Activated naive CD4-positive, alpha-beta T cell treated with anti-CD3 and anti-CD28 coated beads for 36 hours (primary cell): Measurements from ENCODE around the gene ATN1. TPM values are rescaled to one million over a fixed set of nuclear protein-coding genes. Genes with fewer than 3 reads are reported as not detected.
A peak's percentile ranks its signal among the peaks of the same experiment; 100 is the strongest.
"Not testable (repeated sequence)": the region's sequence is repeated elsewhere in the genome, so short reads cannot be mapped to it uniquely, and the experiment has no call there.

Experiments
- CTCF ChIA-PET: fragments of 350-600 bp; sonication (Branson Sonifier 250); formaldehyde crosslinking; loops from one replicate; lab custom pipeline; 2021; ENCODE audit warnings: antibody characterized with exemption; lab: Charles Lee
- DNase-seq: peaks from one replicate; pipeline ENCODE4 v3.0.0-alpha.2; 2020
- H3K27ac Mint-ChIP-seq: one replicate; pipeline ENCODE4 v1.8.0; 2021; ENCODE audit warnings: mild to moderate bottlenecking, mixed read lengths
- H3K27me3 Mint-ChIP-seq: one replicate; pipeline ENCODE4 v1.8.0; 2021; ENCODE audit warnings: low read depth, mixed read lengths
- H3K36me3 Mint-ChIP-seq: one replicate; pipeline ENCODE4 v1.8.0; 2021; ENCODE audit warnings: low read depth, mixed read lengths
- H3K4me1 Mint-ChIP-seq: one replicate; pipeline ENCODE4 v1.8.0; 2021; ENCODE audit warnings: low read depth, mixed read lengths
- H3K4me3 Mint-ChIP-seq: one replicate; pipeline ENCODE4 v1.8.0; 2021; ENCODE audit warnings: mild to moderate bottlenecking, moderate library complexity, mixed read lengths
- H3K9me3 Mint-ChIP-seq: one replicate; pipeline ENCODE4 v1.8.0; 2021; ENCODE audit warnings: mixed read lengths
- intact Hi-C: fragments of 100-400 bp; cut with micrococcal nuclease; formaldehyde crosslinking; loops from one replicate; pipeline ENCODE4 v1.15.1; 2023
- total RNA-seq, 2 experiments: library from RNA; stranded (reverse); gene quantifications; one replicate each; pipeline ENCODE4 v1.2.3, GENCODE V29; 2021

The ATN1 gene
- total RNA-seq, 2 experiments from 2014 or later, result 20.1 to 22.2 TPM

DNA sequence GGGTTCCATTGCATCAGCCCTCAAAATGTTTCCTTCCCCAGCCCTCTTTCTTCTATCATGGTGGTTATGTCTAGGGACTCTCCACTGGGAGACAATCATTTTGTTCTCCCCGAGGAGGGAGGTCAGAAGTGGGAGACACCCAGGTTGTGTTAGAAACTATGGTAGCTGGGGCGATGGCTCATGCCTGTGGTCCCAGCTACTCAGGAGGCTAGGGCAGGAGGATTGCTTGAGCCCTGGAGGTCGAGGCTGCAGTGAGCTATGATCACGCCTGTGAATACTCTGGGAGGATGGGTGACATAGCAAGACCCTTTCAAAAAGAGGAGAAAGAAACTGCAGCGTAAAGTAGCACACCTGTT is 36.1 kb upstream of the ATN1 start:
- CTCF ChIA-PET, result interaction anchor here (0.7 to 2.9 kb wide), 19 partner anchors 10 to 276 kb away, joined by 3 to 33 read pairs (median 5); partner anchors contain the start of genes CDCA3, ENO2, LRRC23 and MLF2
- DNase-seq, result peak; percentile 36

DNA sequence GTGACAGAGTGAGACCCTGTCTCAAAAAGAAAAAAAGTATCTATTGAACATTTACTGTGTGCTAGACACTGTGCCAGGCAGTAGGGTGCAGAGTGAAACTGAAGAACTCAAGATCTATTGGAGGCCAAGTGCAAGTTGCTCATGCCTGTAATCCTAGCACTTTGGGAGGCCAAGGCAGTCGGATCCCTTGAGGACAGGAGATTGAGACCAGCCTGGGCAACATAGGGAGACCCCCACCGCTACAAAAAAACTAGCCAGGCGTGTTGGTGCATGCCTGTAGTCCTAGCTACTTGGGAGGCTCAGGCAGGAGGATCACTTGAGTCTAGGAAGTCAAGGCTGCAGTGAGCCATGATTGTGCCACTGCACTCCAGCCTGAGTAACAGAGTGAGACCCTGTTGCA is 35.1 kb upstream of the ATN1 start:
- intact Hi-C loops, result not testable (repeated sequence)
- CTCF ChIA-PET, result interaction anchor here (2.1 to 2.9 kb wide), 2 partner anchors 14 to 20 kb away, joined by 7 to 33 read pairs; partner anchors contain the start of gene SPSB2

More for the DNA sequence above, 36.1 kb upstream of the ATN1 start:
- Mint-ChIP-seq H3K27ac (peak overlapping the region; percentile 93), H3K4me3 (peak overlapping the region; percentile 90), H3K9me3 (no peaks in the 10 kb centered on the region), H3K4me1 (peaks cover 16% of the 10 kb centered on the region), H3K36me3 (no peaks in the 10 kb centered on the region), H3K27me3 (no peaks in the 10 kb centered on the region)
- intact Hi-C loops, result loop anchor here (1.0 kb wide), 13 partner anchors 13 to 298 kb away; partner anchors contain the start of genes COPS7A, EMG1, ENO2 and LPCAT3

DNA sequence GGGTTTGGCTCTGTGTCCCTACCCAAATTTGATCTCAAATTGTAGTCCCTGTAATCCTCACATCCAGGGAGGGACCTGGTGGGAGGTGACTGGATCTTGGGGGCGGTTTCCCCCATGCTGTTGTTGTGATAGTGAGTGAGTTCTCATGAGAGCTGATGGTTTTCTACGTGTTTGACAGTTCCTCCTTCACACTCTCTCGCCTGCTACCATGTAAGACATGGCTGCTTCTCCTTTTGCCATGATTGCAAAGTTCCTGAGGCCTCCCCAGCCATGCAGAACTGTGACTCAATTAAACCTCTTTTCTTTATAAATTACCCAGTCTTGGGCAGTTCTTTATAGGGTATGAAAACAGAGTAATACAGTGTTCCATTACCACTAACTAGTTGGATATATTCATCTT is 33.4 kb upstream of the ATN1 start:
- no peaks in the 10 kb centered on the region for H3K36me3 Mint-ChIP-seq

More for the DNA sequence above, 35.1 kb upstream of the ATN1 start:
- not testable (repeated sequence) for H3K36me3 Mint-ChIP-seq, H3K9me3 Mint-ChIP-seq, H3K27me3 Mint-ChIP-seq, DNase-seq
- Mint-ChIP-seq H3K4me1 (peaks cover 16% of the 10 kb centered on the region), H3K4me3 (peak overlapping the region; percentile 90), H3K27ac (peak overlapping the region; percentile 59)

DNA sequence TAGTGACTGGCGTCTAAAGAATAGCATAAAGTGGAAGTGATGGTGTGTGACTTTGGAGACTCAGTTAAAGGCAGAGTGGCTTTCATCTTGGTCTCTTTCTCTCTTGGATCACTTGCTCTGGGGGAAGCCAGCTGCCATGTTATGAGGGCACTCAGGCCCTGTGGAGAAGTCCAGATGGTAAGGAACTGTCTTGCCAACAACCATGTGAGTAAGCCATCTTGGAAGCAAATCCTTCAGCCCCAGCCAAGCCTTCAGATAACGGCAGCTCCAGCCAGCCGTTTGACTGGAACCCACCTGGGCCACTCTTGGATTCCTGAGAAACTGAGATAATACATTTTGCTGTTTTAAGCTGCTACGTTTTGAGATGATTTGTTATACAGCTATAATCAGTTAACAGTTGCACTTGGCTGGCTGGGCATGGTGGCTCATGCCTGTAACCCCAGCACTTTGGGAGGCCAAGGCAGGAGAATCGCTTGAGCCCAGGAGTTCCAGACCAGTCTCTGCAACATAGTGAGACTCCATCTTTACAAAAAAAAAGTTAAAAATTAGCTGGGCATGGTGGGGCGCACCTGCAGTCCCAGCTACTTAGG is 30.8 kb upstream of the ATN1 start:
- Mint-ChIP-seq H3K4me1 (peaks cover 9% of the 10 kb centered on the region), H3K4me3 (no peak overlapping the region), H3K27me3 (no peaks in the 10 kb centered on the region), H3K9me3 (no peaks in the 10 kb centered on the region), H3K36me3 (no peaks in the 10 kb centered on the region), H3K27ac (no peak overlapping the region)
- intact Hi-C loops, result no loop called here
- no peak for DNase-seq
- CTCF ChIA-PET, result interaction anchor here (0.6 to 1.7 kb wide), 3 partner anchors 12 to 331 kb away, joined by 3 to 4 read pairs (median 4); no protein-coding TSS in a partner anchor

More for the DNA sequence above, 33.4 kb upstream of the ATN1 start:
- no peaks in the 10 kb centered on the region for H3K9me3 Mint-ChIP-seq
- H3K27ac Mint-ChIP-seq, result no peak overlapping the region
- no peaks in the 10 kb centered on the region for H3K27me3 Mint-ChIP-seq
- CTCF ChIA-PET, result interaction anchor here (0.9 kb wide), 1 partner anchor 13 kb away, joined by 4 read pairs; no protein-coding TSS in a partner anchor
- no peak overlapping the region for H3K4me3 Mint-ChIP-seq
- no peak for DNase-seq
- intact Hi-C loops, result no loop called here
- peaks cover 16% of the 10 kb centered on the region for H3K4me1 Mint-ChIP-seq

DNA sequence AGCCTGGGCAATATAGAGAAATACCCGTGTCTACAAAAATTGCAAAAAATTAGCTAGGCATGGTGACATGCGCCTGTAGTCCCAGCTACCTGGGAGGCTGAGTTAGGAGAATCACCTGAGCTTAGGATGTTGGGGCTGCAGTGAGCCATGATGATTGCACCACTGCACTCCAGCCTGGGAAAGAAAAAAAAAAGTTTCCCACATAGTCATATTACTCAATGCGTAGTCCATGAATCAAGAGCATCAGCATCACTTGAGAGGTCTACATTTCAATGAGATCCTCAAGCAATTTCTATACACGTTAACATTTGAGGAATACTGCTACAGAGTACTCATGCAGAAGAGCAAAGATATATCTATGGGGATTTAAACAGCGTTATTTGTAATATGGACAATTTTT is 28.3 kb upstream of the ATN1 start:
- CTCF ChIA-PET, result interaction anchor here (1.2 kb wide), 1 partner anchor 39 kb away, joined by 3 read pairs; no protein-coding TSS in a partner anchor
- intact Hi-C loops, result no loop called here
- no peak overlapping the region for H3K27ac Mint-ChIP-seq
- H3K4me1 Mint-ChIP-seq, result peaks cover 5% of the 10 kb centered on the region
- DNase-seq, result no peak
- H3K27me3 Mint-ChIP-seq, result no peaks in the 10 kb centered on the region
- no peaks in the 10 kb centered on the region for H3K9me3 Mint-ChIP-seq
- H3K36me3 Mint-ChIP-seq, result no peaks in the 10 kb centered on the region
- H3K4me3 Mint-ChIP-seq, result no peak overlapping the region

DNA sequence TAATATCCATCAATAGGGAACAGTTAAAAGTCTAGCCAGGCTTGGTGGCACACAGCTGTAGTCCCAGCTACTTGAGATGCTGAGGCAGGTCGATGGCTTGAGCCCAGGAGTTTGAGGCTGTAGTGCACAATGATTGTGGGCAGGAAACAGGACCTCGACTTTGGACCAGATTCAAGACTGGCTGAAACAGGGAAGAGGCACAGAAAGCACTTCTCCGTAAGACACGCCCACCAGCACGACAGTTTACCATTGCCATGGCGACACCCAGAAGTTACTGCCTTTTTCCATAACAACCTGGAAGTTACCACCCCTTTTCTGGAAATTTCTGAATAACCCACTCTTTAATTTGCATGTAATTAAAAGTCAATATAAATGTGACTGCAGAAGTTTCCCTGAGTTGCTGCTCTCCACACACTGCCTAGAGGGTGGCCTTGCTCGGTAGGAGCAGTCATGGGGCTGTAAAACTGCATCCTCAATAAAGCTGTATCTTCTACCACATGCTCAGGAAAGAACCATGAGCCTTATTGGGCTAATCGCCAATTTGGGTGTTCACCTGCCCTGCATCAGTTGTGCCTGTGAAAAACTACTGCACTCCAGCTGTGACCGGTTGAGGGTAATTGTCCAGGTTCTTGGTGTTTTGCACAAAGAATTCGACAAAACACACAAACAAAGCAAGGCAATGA is 27.8 kb upstream of the ATN1 start:
- Mint-ChIP-seq H3K4me3 (no peak overlapping the region), H3K9me3 (no peaks in the 10 kb centered on the region), H3K36me3 (no peaks in the 10 kb centered on the region), H3K4me1 (peaks cover 5% of the 10 kb centered on the region), H3K27me3 (no peaks in the 10 kb centered on the region), H3K27ac (no peak overlapping the region)
- DNase-seq, result peak; percentile 45
- CTCF ChIA-PET, result interaction anchor here (1.2 kb wide), 1 partner anchor 38 kb away, joined by 3 read pairs; no protein-coding TSS in a partner anchor
- intact Hi-C loops, result no loop called here

DNA sequence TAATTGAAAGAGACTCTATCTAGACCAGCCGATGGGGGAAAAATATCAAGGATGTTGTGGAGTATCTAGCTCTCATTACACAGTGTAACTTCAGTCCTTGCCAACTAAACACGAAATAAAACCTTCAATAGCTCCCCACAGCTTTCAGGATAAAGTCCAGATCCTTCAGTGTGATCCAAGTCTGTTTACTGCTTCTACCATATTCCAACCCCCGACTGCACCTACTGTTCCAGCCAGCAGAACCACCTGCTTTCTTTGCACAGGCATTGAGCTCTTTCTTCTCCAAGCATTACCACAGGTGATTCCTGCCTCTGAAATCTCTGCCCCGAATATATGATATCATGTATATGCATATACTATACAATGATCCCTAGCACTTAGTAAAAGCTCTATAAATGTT is 25.3 kb upstream of the ATN1 start:
- Mint-ChIP-seq H3K4me1 (peaks cover 5% of the 10 kb centered on the region), H3K27me3 (no peaks in the 10 kb centered on the region), H3K9me3 (no peaks in the 10 kb centered on the region), H3K4me3 (no peak overlapping the region), H3K27ac (no peak overlapping the region), H3K36me3 (no peaks in the 10 kb centered on the region)
- no peak for DNase-seq
- intact Hi-C loops, result no loop called here
- CTCF ChIA-PET, result interaction anchor here (1.0 to 1.5 kb wide), 4 partner anchors 11 to 33 kb away, joined by 3 to 4 read pairs (median 3); partner anchors contain the start of gene SPSB2

DNA sequence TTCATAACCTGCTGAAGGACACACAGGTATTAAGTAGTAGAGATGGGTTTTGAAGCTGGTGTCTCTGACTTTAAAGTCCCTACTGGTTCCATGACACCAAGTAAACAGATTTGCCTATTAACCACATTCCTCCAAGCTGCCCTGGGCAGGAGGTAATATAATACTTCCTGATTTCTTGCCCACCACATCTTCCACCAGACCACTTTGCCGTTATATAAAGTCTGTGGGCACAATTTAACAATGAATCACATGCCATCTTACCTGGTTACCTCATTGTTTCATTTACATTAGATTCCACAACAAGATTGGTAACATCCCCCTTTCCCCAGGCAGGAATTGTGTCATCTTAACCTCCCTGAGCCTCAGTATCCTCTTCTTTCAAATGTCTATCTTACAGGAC is 24.0 kb upstream of the ATN1 start:
- Mint-ChIP-seq H3K4me3 (no peak overlapping the region), H3K36me3 (no peaks in the 10 kb centered on the region), H3K27ac (no peak overlapping the region), H3K4me1 (peaks cover 5% of the 10 kb centered on the region), H3K27me3 (no peaks in the 10 kb centered on the region), H3K9me3 (no peaks in the 10 kb centered on the region)
- CTCF ChIA-PET, result interaction anchor here (0.7 to 1.6 kb wide), 3 partner anchors 12 to 34 kb away, joined by 3 to 4 read pairs (median 4); partner anchors contain the start of gene SPSB2
- intact Hi-C loops, result loop anchor here (1.0 to 2.0 kb wide), 7 partner anchors 11 to 286 kb away; partner anchors contain the start of genes C12orf57, ENO2, LPCAT3 and PEX5
- no peak for DNase-seq

DNA sequence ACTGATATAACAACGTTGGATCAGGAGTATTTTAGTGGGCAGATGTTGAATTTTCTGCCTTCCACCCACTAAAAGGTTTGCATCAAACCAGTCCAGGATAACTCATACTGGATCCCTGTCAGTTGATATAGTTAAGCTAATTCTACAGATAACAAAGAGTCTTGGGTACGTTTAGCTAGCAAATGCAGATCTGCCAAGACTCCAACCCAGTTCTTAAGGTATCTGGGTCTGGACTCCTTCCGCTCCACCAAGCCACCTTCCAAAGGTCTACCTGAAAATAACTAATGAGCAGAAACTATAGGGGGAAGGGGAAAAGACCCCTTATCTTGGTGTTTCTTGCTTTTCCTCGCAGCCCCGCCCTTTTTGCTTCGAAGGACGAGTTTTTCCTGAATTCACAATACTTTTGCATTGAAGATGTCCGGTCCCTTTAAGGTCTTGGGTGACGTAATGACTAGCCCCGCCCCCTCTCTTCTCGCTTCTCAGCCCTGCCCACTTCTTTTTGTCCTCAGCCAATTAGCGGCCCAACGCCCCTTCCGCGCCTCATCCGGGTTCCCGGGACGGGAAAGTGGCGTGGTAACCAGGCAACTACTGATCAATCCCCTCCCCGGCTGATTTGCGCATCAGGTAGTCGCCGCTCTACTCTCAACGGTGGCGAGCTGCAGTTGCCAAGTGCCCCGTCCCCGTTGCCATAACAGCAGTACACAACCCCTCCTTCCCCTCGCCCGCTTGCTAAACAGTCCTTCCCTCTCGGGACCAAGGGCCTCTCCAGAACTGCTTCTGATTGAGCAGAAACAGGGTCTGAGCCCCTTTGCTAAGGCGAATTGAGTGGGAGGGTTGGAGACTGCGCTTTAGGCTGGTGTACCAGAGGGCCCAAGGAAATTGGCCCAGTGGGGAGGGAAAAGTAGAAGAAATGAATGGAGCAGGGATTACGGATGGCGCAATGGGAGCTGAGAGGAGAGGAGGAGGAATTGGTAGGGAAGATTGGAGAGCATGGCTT is 23.2 kb upstream of the ATN1 start, which contains the start of gene LRRC23:
Gene LRRC23, plus strand, starts transcription at position 543 of the 997 bp plus-strand sequence. CDS start 812 bp downstream, outside the sequence.
- peak; percentile 99 for DNase-seq
- Mint-ChIP-seq H3K4me3 (no peak within 1 kb of the TSS), H3K27me3 (no peaks in the 10 kb centered on the region), H3K27ac (no peak within 1 kb of the TSS), H3K9me3 (no peaks in the 10 kb centered on the region), H3K36me3 (no peaks in the 10 kb centered on the region), H3K4me1 (peaks cover 3% of the 10 kb centered on the region)
- intact Hi-C loops, result loop anchor here (1.0 to 2.0 kb wide), 7 partner anchors 10 to 285 kb away; partner anchors contain the start of genes C12orf57, ENO2, LPCAT3 and PEX5
- CTCF ChIA-PET, result interaction anchor here (0.6 to 1.6 kb wide), 5 partner anchors 13 to 145 kb away, joined by 3 to 6 read pairs (median 4); partner anchors contain the start of gene SPSB2

DNA sequence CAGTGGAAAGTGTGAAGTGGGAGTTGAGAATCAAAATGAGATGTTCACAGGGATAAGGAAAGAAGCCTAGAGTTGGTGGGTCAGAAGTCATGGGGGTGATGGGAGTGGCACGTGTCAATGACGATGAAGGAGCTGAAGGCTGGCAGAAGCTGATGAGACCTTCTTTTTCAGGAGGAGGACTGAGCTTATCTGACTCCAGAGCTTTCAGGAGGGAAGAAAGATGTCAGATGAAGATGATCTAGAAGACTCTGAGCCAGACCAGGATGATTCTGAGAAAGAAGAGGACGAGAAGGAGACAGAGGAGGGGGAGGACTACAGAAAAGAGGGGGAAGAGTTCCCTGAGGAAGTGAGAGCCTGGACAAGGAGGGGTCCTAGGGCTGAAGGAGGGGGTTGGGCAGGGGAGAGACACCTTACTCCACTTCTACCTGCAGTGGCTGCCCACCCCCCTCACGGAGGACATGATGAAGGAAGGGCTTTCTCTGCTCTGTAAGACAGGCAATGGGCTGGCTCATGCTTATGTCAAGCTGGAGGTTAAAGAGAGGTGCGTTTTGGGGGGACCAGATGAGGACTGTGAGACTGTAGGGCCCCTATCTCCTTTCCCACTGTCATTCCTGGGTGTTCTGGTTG is 22.2 kb upstream of the ATN1 start:
- Mint-ChIP-seq H3K27ac (no peak overlapping the region), H3K36me3 (no peaks in the 10 kb centered on the region), H3K27me3 (no peaks in the 10 kb centered on the region), H3K4me1 (no peaks in the 10 kb centered on the region), H3K9me3 (no peaks in the 10 kb centered on the region), H3K4me3 (no peak overlapping the region)
- intact Hi-C loops, result loop anchor here (2.0 kb wide), 1 partner anchor 39 kb away; the partner anchor contains the start of gene C12orf57
- CTCF ChIA-PET, result interaction anchor here (0.6 to 1.3 kb wide), 2 partner anchors 14 to 146 kb away, joined by 3 to 6 read pairs; no protein-coding TSS in a partner anchor
- no peak for DNase-seq

DNA sequence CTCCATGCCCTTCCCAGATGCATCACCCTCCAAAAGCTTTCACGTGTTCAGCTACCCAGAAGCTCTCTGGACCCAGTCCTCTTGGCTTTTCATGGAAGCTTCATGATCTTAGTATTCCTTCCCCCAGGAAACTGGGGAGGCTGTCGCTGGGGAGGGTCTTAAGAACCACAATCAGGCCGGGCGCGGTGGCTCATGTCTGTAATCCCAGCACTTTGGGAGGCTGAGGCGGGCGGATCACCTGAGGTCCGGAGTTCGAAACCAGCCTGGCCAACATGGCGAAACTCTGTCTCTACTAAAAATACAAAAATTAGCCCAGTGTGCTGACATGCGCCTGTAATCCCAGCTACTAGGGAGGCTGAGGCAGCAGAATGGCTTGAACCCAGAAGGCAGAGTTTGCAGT is 19.6 kb upstream of the ATN1 start:
- intact Hi-C loops, H3K4me3 Mint-ChIP-seq, H3K36me3 Mint-ChIP-seq, H3K27ac Mint-ChIP-seq, H3K4me1 Mint-ChIP-seq, H3K9me3 Mint-ChIP-seq, H3K27me3 Mint-ChIP-seq, DNase-seq: not testable (repeated sequence)
- CTCF ChIA-PET, result interaction anchor here (0.7 to 3.8 kb wide), 5 partner anchors 16 to 199 kb away, joined by 3 to 18 read pairs (median 3); partner anchors contain the start of gene SPSB2
